HEK293 (cell line): Measurements from ENCODE around the gene GPI.

Experiments used
- IKZF3 ChIP-seq: fragments of 450-650 bp; IDR thresholded peaks from 2 replicates; pipeline ENCODE4 v1.5.0; 2018; ENCODE audit warnings: missing biosample characterization, mild to moderate bottlenecking, missing genetic modification characterization, moderate library complexity
- KLF1 ChIP-seq: fragments of 450-650 bp; formaldehyde crosslinking; IDR thresholded peaks from 2 replicates; pipeline ENCODE4 v1.5.1; 2016; ENCODE audit warnings: missing biosample characterization, missing genetic modification characterization
- PRDM1 ChIP-seq: fragments of 450-650 bp; formaldehyde crosslinking; IDR thresholded peaks from 2 replicates; pipeline ENCODE4; 2016; ENCODE audit warnings: missing biosample characterization, missing genetic modification characterization
- WT1 ChIP-seq: fragments of 450-650 bp; formaldehyde crosslinking; IDR thresholded peaks from 2 replicates; pipeline ENCODE4 v1.5.1; 2016; ENCODE audit warnings: missing biosample characterization, missing genetic modification characterization
- ZBTB17 ChIP-seq: fragments of 450-650 bp; formaldehyde crosslinking; IDR thresholded peaks from 2 replicates; pipeline ENCODE4 v1.5.1; 2016; ENCODE audit warnings: missing biosample characterization, missing genetic modification characterization
- ZNF132 ChIP-seq: fragments of 450-650 bp; formaldehyde crosslinking; IDR thresholded peaks from 2 replicates; pipeline ENCODE4 v1.5.1; 2017; ENCODE audit warnings: missing biosample characterization, missing genetic modification characterization, borderline replicate concordance
- ZNF133 ChIP-seq: fragments of 450-650 bp; formaldehyde crosslinking; IDR thresholded peaks from 2 replicates; pipeline ENCODE4 v1.5.1; 2016; ENCODE audit warnings: missing biosample characterization, missing genetic modification characterization
- ZNF37A ChIP-seq: fragments of 450-650 bp; IDR thresholded peaks from 2 replicates; pipeline ENCODE4 v1.5.1; 2018; ENCODE audit warnings: missing biosample characterization, missing genetic modification characterization
- ZNF544 ChIP-seq: fragments of 450-650 bp; formaldehyde crosslinking; IDR thresholded peaks from 2 replicates; pipeline ENCODE4 v1.5.0; 2017; ENCODE audit warnings: missing biosample characterization, missing genetic modification characterization
- ZNF561 ChIP-seq: fragments of 450-650 bp; IDR thresholded peaks from 2 replicates; pipeline ENCODE4 v1.5.1; 2018; ENCODE audit warnings: missing biosample characterization, missing genetic modification characterization, borderline replicate concordance
- ZNF585B ChIP-seq: fragments of 450-650 bp; formaldehyde crosslinking; IDR thresholded peaks from 2 replicates; pipeline ENCODE4 v1.5.1; 2016; ENCODE audit warnings: missing biosample characterization, missing genetic modification characterization
- ZNF677 ChIP-seq: fragments of 450-650 bp; IDR thresholded peaks from 2 replicates; pipeline ENCODE4 v1.5.0; 2018; ENCODE audit warnings: missing biosample characterization, mild to moderate bottlenecking, missing genetic modification characterization, moderate library complexity
- ZNF701 ChIP-seq: fragments of 450-650 bp; formaldehyde crosslinking; IDR thresholded peaks from 2 replicates; pipeline ENCODE4 v1.5.1; 2016; ENCODE audit warnings: missing biosample characterization, missing genetic modification characterization
- ZNF707 ChIP-seq: fragments of 450-650 bp; formaldehyde crosslinking; IDR thresholded peaks from 2 replicates; pipeline ENCODE4 v1.5.1; 2016; ENCODE audit warnings: missing biosample characterization, missing genetic modification characterization
- TF ChIP-seq, protein P1 (sequence below): fragments of 450-650 bp; formaldehyde crosslinking; IDR thresholded peaks from 2 replicates; pipeline ENCODE4 v1.5.1; 2016; ENCODE audit warnings: missing biosample characterization, missing genetic modification characterization
- TF ChIP-seq, protein P2 (sequence below): fragments of 450-650 bp; formaldehyde crosslinking; IDR thresholded peaks from 2 replicates; pipeline ENCODE4 v1.5.1; 2016; ENCODE audit warnings: missing biosample characterization, missing genetic modification characterization, borderline replicate concordance
- TF ChIP-seq, protein P3 (sequence below): fragments of 450-650 bp; formaldehyde crosslinking; IDR thresholded peaks from 2 replicates; pipeline ENCODE4 v1.5.1; 2016; ENCODE audit warnings: missing biosample characterization, missing genetic modification characterization, low read depth
- TF ChIP-seq, protein P4 (sequence below): fragments of 450-650 bp; formaldehyde crosslinking; IDR thresholded peaks from 2 replicates; pipeline ENCODE4 v1.5.1; 2016; ENCODE audit warnings: missing biosample characterization, missing genetic modification characterization
- TF ChIP-seq, protein P5 (sequence below): fragments of 450-650 bp; formaldehyde crosslinking; IDR thresholded peaks from 2 replicates; pipeline ENCODE4 v1.5.1; 2016; ENCODE audit warnings: missing biosample characterization, missing genetic modification characterization
- TF ChIP-seq, protein P6 (sequence below): fragments of 450-650 bp; IDR thresholded peaks from 2 replicates; pipeline ENCODE4 v1.5.1; 2018; ENCODE audit warnings: missing biosample characterization, mild to moderate bottlenecking, missing genetic modification characterization
- TF ChIP-seq, protein P7 (sequence below): fragments of 450-650 bp; formaldehyde crosslinking; IDR thresholded peaks from 2 replicates; pipeline ENCODE4 v1.5.1; 2016; ENCODE audit warnings: missing biosample characterization, missing genetic modification characterization

GPI gene

DNA sequence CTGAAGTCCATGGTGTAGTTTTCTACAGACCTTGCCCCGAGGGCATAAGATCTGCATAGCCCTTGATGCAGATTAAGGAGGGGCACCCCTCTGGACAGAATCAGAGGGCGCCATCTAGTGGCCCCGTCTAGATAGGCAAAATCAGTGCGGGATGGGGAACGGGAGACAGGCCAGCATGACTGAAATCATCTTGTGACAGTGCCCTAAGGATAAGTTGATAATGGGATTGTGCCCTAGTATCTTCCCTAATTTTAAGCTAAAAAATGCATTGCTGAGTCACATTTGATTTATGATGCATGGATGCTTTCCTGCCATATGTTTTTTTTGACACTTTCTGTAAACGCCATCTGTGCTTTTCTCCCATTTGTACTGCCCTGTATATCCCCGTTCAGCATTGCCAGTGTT lies 19.0 kb upstream of the GPI start (continued):
- TF ChIP-seq ZNF37A (tag by site-specific recombination) = no peak
- TF ChIP-seq ZNF677 = no peak
- TF ChIP-seq ZNF133 (tag by site-specific recombination) = no peak
- TF ChIP-seq ZNF701 = no peak
- TF ChIP-seq WT1 (tag by site-specific recombination) = peak; percentile 34; the same call in 1 of the 2 replicates
- TF ChIP-seq KLF1 = no peak
- TF ChIP-seq ZNF585B (tag by site-specific recombination) = no peak
- no peak for TF ChIP-seq ZNF544 (tag by site-specific recombination)
- TF ChIP-seq, protein P1, sequence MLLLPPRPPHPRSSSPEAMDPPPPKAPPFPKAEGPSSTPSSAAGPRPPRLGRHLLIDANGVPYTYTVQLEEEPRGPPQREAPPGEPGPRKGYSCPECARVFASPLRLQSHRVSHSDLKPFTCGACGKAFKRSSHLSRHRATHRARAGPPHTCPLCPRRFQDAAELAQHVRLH (tag by site-specific recombination) = no peak
- TF ChIP-seq ZNF561 (tag by site-specific recombination) = peak; percentile 77; the same call in 1 of the 2 replicates
- TF ChIP-seq, protein P2, sequence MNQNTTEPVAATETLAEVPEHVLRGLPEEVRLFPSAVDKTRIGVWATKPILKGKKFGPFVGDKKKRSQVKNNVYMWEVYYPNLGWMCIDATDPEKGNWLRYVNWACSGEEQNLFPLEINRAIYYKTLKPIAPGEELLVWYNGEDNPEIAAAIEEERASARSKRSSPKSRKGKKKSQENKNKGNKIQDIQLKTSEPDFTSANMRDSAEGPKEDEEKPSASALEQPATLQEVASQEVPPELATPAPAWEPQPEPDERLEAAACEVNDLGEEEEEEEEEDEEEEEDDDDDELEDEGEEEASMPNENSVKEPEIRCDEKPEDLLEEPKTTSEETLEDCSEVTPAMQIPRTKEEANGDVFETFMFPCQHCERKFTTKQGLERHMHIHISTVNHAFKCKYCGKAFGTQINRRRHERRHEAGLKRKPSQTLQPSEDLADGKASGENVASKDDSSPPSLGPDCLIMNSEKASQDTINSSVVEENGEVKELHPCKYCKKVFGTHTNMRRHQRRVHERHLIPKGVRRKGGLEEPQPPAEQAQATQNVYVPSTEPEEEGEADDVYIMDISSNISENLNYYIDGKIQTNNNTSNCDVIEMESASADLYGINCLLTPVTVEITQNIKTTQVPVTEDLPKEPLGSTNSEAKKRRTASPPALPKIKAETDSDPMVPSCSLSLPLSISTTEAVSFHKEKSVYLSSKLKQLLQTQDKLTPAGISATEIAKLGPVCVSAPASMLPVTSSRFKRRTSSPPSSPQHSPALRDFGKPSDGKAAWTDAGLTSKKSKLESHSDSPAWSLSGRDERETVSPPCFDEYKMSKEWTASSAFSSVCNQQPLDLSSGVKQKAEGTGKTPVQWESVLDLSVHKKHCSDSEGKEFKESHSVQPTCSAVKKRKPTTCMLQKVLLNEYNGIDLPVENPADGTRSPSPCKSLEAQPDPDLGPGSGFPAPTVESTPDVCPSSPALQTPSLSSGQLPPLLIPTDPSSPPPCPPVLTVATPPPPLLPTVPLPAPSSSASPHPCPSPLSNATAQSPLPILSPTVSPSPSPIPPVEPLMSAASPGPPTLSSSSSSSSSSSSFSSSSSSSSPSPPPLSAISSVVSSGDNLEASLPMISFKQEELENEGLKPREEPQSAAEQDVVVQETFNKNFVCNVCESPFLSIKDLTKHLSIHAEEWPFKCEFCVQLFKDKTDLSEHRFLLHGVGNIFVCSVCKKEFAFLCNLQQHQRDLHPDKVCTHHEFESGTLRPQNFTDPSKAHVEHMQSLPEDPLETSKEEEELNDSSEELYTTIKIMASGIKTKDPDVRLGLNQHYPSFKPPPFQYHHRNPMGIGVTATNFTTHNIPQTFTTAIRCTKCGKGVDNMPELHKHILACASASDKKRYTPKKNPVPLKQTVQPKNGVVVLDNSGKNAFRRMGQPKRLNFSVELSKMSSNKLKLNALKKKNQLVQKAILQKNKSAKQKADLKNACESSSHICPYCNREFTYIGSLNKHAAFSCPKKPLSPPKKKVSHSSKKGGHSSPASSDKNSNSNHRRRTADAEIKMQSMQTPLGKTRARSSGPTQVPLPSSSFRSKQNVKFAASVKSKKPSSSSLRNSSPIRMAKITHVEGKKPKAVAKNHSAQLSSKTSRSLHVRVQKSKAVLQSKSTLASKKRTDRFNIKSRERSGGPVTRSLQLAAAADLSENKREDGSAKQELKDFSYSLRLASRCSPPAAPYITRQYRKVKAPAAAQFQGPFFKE (tag by site-specific recombination) = no peak
- TF ChIP-seq, protein P3, sequence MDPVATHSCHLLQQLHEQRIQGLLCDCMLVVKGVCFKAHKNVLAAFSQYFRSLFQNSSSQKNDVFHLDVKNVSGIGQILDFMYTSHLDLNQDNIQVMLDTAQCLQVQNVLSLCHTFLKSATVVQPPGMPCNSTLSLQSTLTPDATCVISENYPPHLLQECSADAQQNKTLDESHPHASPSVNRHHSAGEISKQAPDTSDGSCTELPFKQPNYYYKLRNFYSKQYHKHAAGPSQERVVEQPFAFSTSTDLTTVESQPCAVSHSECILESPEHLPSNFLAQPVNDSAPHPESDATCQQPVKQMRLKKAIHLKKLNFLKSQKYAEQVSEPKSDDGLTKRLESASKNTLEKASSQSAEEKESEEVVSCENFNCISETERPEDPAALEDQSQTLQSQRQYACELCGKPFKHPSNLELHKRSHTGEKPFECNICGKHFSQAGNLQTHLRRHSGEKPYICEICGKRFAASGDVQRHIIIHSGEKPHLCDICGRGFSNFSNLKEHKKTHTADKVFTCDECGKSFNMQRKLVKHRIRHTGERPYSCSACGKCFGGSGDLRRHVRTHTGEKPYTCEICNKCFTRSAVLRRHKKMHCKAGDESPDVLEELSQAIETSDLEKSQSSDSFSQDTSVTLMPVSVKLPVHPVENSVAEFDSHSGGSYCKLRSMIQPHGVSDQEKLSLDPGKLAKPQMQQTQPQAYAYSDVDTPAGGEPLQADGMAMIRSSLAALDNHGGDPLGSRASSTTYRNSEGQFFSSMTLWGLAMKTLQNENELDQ (tag by site-specific recombination) = no peak
- TF ChIP-seq, protein P4, sequence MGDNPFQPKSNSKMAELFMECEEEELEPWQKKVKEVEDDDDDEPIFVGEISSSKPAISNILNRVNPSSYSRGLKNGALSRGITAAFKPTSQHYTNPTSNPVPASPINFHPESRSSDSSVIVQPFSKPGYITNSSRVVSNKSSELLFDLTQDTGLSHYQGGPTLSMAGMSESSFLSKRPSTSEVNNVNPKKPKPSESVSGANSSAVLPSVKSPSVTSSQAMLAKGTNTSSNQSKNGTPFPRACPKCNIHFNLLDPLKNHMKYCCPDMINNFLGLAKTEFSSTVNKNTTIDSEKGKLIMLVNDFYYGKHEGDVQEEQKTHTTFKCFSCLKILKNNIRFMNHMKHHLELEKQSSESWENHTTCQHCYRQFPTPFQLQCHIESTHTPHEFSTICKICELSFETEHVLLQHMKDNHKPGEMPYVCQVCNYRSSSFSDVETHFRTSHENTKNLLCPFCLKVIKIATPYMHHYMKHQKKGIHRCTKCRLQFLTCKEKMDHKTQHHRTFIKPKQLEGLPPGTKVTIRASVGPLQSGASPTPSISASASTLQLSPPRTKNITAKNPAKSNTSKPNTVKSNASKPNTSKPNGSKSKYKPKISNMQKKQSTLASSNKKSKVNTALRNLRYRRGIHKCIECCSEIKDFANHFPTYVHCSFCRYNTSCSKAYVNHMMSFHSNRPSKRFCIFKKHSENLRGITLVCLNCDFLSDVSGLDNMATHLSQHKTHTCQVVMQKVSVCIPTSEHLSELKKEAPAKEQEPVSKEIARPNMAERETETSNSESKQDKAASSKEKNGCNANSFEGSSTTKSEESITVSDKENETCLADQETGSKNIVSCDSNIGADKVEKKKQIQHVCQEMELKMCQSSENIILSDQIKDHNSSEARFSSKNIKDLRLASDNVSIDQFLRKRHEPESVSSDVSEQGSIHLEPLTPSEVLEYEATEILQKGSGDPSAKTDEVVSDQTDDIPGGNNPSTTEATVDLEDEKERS = no peak
- no peak for TF ChIP-seq IKZF3 (tag by site-specific recombination)
- TF ChIP-seq ZNF132 (tag by site-specific recombination) = no peak
- TF ChIP-seq, protein P5, sequence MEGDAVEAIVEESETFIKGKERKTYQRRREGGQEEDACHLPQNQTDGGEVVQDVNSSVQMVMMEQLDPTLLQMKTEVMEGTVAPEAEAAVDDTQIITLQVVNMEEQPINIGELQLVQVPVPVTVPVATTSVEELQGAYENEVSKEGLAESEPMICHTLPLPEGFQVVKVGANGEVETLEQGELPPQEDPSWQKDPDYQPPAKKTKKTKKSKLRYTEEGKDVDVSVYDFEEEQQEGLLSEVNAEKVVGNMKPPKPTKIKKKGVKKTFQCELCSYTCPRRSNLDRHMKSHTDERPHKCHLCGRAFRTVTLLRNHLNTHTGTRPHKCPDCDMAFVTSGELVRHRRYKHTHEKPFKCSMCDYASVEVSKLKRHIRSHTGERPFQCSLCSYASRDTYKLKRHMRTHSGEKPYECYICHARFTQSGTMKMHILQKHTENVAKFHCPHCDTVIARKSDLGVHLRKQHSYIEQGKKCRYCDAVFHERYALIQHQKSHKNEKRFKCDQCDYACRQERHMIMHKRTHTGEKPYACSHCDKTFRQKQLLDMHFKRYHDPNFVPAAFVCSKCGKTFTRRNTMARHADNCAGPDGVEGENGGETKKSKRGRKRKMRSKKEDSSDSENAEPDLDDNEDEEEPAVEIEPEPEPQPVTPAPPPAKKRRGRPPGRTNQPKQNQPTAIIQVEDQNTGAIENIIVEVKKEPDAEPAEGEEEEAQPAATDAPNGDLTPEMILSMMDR (tag by site-specific recombination) = peak; percentile 62; the same call in 1 of the 2 replicates
- no peak for TF ChIP-seq ZBTB17 (tag by site-specific recombination)
- no peak for TF ChIP-seq PRDM1
- TF ChIP-seq ZNF707 (tag by site-specific recombination) = no peak
- TF ChIP-seq, protein P6, sequence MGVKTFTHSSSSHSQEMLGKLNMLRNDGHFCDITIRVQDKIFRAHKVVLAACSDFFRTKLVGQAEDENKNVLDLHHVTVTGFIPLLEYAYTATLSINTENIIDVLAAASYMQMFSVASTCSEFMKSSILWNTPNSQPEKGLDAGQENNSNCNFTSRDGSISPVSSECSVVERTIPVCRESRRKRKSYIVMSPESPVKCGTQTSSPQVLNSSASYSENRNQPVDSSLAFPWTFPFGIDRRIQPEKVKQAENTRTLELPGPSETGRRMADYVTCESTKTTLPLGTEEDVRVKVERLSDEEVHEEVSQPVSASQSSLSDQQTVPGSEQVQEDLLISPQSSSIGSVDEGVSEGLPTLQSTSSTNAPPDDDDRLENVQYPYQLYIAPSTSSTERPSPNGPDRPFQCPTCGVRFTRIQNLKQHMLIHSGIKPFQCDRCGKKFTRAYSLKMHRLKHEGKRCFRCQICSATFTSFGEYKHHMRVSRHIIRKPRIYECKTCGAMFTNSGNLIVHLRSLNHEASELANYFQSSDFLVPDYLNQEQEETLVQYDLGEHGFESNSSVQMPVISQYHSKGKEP (tag by site-specific recombination) = 0 out of 2 replicates have a peak, but pooled peaks have one; percentile 62
- TF ChIP-seq, protein P7, sequence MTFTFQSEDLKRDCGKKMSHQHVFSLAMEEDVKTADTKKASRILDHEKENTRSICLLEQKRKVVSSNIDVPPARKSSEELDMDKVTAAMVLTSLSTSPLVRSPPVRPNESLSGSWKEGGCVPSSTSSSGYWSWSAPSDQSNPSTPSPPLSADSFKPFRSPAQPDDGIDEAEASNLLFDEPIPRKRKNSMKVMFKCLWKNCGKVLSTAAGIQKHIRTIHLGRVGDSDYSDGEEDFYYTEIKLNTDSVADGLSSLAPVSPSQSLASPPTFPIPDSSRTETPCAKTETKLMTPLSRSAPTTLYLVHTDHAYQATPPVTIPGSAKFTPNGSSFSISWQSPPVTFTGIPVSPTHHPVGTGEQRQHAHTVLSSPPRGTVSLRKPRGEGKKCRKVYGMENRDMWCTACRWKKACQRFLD (tag by site-specific recombination) = no peak
